HG02798 (cell line): Measurements from ENCODE around the gene SIDT2.
A peak's percentile ranks its signal among the peaks of the same experiment; 100 is the strongest.
"Not testable (repeated sequence)": the region's sequence is repeated elsewhere in the genome, so short reads cannot be mapped to it uniquely, and the experiment has no call there.

Experiments used
- ATAC-seq: cut with Tn5 transposase; IDR thresholded peaks from one replicate; pipeline ENCODE4 v1.9.1; 2021; ENCODE audit warnings: mild to moderate bottlenecking; ENCODE audit not compliant: unreplicated experiment, poor library complexity

The SIDT2 gene

DNA sequence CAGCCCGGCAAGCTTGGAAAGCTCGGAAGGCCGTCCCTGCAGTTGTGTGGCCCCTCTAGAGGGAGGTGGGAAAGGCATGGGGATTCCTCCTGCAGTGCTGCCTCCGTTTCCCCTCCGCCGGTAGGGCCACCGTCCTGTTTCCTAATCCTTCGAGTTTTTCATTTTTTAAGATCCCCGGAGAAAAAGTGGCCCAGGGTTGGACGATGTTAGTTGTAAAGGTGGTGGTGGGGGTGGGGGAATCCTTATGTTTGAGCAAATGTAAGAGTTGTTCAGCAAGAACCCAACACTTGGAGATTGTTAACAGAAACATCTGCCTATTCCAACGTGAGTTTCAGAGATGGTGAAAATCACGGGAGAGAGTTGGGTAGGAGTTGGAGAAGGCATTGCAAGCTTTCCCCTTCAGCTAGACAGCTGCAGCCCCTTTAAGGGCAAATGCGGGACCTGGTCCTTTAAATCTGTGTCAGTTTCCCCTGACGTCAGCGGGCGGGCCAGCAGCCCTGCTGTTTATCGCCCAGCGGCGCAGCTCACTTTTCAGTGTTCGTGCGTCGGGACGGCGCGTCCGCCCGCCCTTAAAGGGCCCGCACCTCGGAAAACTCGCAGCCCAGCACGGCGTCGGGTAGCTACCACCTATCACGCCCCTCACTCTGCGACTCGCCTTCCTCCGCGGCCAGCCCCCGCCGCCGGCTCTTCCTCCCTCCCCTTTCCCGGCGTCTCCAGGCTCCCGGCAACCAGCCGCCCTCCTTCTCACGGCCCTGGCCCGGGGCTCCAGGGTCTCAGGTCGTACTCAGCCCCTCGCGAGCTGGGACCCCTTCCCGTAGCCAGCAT is at the start of gene SIDT2:
Gene SIDT2 (plus strand): TSS at position 534 of the 825 bp plus-strand sequence. CDS start 521 bp downstream, outside the sequence.
- ATAC-seq = peak; percentile 93

DNA sequence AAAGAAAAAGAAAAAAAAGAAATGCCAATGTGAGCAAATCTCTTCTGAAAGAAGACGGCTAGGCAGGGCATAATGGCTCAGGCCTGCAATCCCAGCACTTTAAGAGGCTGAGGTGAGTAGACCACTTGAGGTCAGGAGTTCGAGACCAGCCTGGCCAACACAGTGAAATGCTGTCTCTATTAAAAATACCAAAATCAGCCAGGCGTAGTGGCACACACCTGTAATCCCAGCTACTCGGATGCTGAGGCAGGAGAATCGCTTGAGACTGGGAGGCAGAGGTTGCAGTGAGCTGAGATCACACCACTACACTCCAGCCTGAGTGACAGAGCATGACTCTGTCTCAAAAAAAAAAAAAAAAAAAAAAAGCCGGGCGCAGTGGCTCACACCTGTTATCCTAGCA is 48.1 kb upstream of the SIDT2 start:
- not testable (repeated sequence) for ATAC-seq

DNA sequence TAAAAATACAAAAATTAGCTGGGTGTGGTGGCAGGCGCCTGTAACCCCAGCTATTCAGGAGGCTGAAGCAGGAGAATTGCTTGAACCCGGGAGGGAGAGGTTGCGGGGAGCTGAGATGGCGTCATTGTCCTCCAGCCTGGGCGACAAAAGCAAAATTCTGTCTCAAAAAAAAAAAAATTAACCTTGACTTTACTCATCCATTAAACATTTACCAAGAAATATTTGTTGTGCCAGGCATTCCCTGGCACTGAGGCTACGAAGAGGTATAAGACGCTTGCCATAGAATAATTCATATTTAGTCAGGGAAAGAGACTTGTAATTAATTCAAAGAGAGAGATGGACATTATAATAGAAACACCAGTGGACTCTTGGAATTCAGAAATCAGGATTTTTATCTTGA is 47.7 kb upstream of the SIDT2 start:
- ATAC-seq = no peak

DNA sequence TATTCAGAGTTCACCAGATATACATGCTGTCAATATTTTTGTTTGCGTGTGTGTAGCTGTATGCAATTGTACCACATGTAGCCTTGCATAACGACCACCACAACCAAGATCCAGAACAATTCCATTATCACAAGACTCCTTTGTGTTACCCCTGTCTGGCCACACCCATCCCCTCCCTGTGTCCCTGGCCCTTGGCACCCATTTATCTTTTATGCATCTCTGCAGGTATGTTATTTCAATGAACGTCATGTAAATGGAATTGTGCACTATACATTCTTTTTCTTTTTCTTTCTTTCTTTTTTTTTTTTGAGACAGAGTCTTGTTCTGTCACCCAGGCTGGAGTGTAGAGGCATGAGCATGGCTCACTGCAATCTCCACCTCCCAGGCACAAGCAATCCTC is 44.1 kb upstream of the SIDT2 start:
- ATAC-seq = no peak

DNA sequence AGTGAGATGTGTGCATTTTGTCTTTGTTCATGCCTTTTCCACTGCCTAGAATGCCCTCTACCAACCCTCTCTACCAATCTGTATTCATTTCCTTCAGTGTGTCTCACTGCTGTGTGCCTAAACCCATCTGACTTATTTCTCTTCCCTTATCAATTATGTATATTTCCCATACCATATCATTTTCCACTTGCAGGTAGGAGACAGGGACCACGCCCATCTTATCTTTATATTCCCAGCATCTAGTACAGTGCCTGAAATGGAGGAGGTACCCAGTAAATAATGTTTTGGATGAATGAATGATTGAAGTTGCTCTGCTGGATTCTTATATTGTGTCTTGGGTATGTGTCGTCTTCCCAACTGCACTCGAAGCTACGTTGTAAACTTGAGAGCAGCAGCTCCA is 43.6 kb upstream of the SIDT2 start:
- not testable (repeated sequence) for ATAC-seq

DNA sequence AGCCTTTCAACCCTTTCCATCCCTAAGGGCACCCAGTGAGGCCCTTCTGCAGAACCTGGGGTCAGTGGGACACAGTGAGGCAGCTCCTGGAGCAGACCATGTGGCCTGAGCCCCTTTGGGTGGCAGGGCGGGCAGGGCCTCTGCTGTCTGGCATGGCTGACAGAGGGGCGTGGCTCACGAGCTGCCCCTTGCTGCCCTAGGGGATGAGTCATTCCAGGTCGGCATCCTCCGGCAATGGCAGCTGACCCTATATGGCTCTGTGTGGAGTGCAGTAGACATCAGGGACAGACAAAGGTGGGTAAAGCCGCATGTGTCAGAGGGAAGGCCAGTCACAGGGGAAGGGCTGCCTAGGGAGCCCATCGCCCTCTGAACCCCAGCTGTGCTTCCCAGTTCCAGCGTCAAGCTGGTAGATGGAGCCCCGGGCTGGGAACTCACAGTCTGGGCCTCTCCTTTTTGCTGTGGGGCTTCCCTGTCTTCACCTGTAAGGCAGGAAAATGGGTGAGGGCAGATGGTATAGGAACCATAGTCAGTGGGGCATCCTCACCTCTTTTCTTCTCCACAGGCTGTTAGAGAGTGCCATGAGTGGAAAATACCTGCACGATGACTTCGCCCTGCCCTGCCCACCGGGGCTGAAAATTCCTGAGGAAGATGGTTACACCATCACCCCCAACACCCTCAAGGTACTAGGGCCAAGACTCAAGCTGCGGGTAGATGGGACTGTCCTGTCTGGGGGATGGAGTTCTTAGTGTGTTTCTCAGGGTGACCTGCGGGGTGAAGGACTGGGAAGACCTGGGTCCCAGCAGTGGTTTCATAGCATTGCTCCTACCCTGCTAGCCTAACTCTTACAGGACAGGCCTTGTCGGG is 41.1 kb upstream of the SIDT2 start:
- ATAC-seq = not testable (repeated sequence)

DNA sequence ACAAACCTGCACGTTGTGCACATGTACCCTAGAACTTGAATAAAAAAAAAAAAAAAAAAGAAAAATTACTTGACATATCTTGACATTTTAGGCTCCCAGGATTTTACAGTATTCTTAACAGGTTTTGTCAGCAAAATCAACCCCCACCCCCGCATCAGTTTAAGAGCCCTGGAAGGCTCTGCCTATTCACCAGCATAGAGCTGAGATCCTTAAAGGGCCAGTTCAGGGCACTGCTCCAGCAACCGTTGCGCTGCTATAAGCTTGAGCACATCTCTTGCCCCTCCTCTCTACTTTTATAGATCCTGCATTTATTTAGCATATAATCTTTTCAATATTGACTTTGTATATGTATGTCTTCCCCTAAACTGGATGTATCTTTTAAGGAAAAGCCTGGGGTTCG is 35.2 kb upstream of the SIDT2 start:
- no peak for ATAC-seq

DNA sequence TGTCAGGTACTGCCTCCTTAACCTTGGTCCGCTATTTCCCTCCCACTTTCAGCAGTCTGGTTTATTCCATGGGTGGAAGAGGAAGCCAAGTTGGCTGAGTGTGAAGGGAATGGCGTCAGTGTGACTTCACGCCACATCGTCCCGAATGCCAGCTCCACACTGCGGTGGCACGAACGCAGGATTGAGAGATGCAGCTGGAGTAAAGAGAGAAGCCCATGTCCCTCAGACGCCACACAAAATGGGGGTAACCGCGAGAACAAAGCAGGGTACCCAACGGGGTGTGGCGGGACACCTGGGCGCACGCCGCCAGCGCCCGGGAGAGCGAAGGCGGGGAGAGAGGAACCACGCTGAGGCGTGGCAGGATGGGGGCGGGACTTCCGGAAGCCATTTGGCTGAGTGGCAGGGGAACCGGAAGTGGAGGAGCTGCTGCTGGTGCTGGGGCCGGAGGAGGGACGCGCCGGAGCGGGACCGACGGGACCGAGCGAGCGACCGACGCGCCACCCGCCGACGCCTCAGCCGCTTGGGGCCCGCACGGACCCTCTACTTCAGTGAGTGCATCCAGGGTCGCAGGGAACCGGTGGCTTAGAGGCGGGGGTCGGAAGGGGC is 34.6 kb upstream of the SIDT2 start, which contains the start of gene PAFAH1B2:
Gene PAFAH1B2 (plus strand): TSS at position 417 of the 606 bp plus-strand sequence. CDS start 8,161 bp downstream, outside the sequence.
- peak; percentile 98 for ATAC-seq

DNA sequence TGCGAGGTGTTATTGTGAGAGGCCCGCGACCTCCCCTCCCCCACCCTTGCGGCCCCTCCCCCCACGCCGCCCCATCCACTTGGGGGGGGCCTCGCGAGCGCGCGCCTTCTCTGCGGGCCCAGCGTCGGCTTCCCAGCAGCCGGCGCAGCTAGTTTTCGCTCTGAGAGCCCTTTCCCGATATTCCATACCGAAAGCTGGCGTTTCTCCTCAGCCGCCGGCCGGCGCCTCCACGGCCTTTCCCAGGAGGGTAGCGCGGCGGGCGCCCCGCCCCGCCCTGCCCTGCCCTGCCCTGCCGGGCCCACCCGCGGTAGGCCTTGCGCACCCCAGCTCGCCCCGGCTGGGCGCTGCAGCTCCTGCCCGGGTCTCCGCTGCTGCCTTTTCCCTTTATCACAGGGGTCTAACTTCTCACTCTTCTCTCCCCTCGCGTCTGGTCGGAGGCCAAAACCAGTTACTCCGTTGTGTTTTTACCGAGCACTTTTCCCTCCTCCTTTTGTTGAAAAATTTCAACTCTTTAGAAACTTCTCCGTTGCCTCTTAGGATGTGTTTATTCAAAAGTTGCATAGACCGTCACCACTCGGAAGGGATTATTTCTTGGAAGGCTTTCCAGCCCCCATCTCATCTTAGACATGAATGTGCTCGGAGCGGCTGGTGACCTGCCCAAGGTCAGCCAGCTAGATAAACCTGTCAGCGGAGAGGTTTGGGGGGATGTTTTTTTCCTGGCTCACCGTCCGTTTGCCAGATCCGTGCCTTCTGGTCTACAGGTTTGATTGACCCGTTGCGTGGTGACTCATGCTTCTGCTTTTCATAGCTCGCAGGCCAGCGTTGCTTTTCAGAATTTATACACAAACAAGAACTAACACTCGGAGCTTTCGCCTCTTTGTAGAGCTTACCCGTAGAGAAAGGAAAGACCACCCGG is 33.8 kb upstream of the SIDT2 start:
- peak; percentile 52 for ATAC-seq

DNA sequence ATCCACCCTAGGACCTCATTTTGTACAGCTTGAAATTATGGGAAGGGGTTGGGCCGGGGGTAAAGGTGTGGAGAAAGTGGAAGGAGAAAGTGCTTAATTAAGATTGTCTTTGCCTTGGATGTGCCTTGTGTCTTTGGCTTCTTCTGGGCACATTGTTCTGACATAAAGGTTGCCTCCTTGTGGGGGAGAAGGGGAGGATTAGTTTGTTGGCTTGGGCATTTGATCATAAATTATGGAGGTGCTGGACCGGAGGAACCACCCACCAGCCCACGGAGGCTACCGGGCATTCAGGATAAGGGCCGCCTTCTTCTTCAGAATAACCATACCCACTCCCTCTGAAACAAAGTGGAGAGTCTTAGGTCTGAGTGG is 33.2 kb upstream of the SIDT2 start:
- ATAC-seq = no peak

DNA sequence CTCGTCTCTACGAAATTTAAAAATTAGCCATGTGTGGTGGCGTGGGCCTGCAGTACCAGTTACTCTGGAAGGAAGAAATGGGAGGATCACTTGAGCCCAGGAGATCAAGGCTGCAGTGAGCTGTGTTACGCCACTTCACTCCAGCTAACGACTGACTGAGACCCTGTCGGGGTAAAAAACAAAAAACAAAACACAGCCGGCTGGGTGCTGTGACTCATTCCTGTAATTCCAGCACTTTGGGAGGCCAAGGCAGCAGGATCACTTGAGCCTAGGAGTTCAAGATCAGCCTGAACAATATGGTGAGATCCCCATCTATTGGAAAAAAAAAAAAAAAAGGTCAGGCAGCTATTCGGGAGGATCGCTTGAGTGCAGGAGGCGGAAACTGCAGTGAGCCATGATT is 32.0 kb upstream of the SIDT2 start:
- ATAC-seq = no peak

DNA sequence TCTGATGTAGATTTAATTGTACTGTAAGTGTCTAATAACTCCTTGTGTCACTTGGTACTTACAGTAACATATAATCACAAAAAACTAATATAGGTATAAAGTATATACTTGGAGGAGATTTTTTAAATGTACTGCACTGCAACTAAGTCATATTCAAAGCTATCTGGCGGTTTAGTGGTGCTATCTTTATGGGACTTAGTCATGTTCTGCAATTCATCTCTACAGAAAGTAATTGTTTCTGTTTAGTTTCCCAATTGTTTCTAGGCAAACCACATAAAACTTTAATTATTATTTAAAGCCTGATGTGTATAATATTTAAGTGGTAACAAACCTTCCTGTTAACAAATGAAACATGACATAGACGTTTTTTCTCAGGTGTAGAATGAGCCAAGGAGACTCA is 26.5 kb upstream of the SIDT2 start:
- no peak for ATAC-seq

DNA sequence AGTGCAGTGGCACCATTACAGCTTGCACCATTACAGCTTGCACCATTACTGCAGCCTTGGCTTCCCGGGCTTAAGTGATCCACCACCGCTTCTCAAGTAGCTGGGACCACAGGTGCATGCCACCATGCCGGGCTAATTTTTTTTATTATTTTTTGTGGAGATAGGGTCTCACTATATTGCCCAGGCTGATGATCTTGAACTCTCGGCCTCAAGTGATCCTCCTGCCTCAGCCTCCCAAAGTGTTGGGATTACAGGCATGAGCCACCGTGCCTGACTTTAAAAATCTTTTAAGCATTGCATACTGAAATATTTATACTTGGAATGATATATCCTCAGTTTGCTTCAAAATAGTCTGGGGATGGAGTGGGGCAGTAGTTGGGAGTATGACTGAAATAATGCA is 24.1 kb upstream of the SIDT2 start:
- no peak for ATAC-seq

DNA sequence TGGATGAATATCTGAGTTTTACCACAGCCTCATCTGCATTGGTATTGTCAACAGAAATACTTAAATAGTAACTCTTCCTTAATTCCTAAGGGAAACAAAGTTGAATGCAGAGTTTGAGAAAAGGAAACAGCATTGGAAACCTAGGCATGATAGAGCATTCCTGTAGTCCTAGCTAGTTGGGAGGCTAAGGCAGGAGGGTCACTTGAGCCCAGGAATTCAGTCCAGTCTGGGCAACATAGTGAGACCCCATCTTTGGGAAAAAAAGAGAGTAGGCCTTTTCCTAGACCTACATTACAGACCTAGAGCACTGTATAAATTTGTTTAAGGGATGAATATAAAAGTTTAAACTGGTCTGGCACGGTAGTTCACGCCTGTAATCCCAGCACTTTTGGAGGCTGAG is 21.0 kb upstream of the SIDT2 start:
- no peak for ATAC-seq

DNA sequence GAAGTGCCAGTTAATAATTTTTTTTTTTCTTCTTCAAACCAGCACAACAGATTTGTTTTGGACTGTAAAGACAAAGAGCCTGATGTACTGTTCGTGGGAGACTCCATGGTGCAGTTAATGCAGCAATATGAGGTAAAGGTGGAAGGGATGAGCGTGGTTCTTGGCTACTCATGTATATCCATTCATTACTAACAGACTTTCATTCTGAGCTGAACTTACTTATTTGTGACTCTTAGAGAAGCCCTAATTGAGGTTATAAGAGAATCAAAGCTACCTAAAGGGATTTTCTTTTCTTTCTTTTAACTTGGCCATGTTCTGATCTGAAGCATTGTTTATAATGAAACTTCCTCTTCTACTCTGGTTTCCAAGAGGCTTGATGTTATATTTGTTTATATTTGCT is 18.7 kb upstream of the SIDT2 start:
- ATAC-seq = no peak

DNA sequence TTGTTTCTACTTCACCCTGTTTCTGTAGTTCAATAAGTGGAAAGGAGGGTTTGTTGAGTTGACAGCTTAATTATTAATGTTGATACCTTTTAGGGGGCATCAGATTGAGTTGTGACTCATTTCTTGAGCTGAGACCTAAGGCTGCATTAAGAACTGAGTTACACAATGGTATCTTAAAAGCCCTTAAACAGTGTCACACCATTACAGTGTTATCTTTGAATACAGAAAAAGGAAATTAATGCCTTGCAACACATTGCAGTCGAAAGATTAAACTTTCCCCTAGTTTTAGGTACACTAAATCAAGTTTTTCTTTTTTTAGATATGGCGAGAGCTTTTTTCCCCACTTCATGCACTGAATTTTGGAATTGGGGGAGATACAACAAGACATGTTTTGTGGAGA is 17.7 kb upstream of the SIDT2 start:
- no peak for ATAC-seq

DNA sequence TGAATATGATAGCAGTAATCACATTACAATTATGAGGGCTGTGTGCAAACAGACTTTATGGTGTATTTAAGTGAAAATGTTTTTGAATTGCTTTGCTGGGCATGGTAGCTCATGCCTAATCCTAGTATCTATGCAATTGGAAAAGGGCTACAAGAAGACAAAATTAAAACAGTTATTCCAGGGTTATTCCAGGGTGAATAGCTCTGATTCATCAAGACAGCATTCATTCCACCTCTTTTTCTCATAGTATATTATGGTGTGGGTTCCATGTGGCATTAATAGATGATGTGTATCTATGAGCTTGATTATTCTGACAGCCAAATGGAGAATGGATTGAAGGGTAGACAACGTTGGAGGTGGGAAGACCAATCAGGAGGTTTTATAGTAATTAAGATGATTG is 12.1 kb upstream of the SIDT2 start:
- no peak for ATAC-seq

DNA sequence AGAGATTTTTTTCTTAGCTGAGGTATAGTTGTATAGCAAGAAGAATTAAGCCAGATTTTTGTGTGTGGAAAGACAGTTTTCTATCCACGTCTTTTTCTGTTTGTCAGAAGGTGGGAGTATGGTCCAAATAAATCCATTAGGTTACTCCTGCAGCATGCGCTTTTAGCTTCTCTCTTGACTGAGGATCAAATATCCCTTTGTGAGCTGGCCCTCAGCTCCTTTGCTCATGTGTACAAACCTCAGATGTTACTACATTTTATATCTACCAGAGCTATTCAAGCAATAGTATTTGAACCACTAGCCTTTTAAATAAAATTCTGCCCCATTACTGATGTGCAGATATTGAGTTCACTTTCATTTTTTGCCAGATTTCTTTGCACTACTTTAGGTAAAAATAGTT is 8.8 kb upstream of the SIDT2 start:
- ATAC-seq = no peak

DNA sequence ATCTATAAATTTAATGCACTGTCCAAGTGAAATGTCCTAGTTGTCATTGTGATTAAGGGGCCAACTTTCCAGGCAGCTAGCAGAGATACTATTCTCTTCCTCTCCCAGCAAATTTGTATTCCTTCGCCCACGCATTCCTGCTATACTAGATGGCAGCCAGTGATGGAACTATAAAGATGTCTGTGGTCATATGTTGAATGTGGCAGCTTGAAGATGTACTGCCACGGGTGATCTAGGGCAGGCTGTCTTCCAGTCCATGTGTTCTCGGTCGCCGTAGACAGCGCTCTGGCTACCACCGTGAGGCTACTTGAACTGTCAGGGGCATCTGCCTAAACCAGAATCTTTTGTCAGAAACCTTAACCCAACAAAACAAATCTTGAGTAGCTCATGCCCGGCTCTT is 8.3 kb upstream of the SIDT2 start:
- ATAC-seq = no peak

DNA sequence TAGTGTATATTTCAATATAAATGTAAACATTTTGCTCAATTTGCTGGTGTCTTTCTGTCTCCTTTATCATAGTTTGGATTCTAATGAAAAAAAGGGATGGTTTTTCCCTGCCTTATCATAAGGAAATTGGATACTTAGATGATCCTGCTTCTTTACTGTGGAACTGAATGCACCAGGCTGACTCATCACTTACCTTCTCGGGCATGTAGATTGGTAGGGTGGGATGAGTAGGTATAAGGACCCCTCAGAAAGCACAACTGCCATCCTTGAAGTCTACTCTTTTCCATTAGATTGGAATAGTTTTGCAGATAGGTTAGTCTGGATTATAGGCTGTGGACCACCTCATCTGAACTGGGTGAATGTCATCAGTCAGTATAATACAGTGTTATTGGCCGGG is 7.5 kb upstream of the SIDT2 start:
- ATAC-seq = no peak
